Heart left ventricle (tissue), 16 donors: ENCODE measurements around the gene DHPS. TPM values are rescaled to one million over a fixed set of nuclear protein-coding genes. Genes with fewer than 3 reads are reported as not detected.

Experiments
- ATAC-seq, 4 donors: fragments of 200-7000 bp; cut with Tn5 transposase; one replicate each; pipeline ENCODE4 v1.9.1; 2020 to 2022; ENCODE audit warnings: moderate library complexity in 4 of 4, mild to moderate bottlenecking in 3 of 4, moderate number of reproducible peaks in 1 of 4
- DNase-seq, 5 donors: peaks; one replicate each; pipeline ENCODE4 v3.0.0-alpha.2; 2020
- H3K27ac ChIP-seq, 12 donors: fragments of 200-600 bp; sonication (generic) in 4 of 12; one replicate each; pipeline versions ENCODE4 v1.5.0 to v1.8.0; 2016 to 2022; ENCODE audit warnings: mild to moderate bottlenecking in 2 of 12
- H3K27me3 ChIP-seq, 9 donors: fragments of 200-600 bp; sonication (generic) in 2 of 9; one replicate each; pipeline versions ENCODE4 v1.5.1 to v1.8.0; 2016 to 2022; ENCODE audit warnings: mild to moderate bottlenecking in 3 of 9
- H3K36me3 ChIP-seq, 9 donors: fragments of 200-600 bp; sonication (generic) in 2 of 9; one replicate each; pipeline versions ENCODE4 v1.5.0 to v1.8.0; 2018 to 2022; ENCODE audit warnings: mild to moderate bottlenecking in 2 of 9
- H3K4me1 ChIP-seq, 12 donors: fragments of 200-600 bp; sonication (generic) in 4 of 12; one replicate each; pipeline versions ENCODE4 v1.5.0 to v1.8.0; 2016 to 2022; ENCODE audit warnings: mild to moderate bottlenecking in 3 of 12
- H3K4me3 ChIP-seq, 12 donors: fragments of 200-600 bp; sonication (generic) in 4 of 12; one replicate each; pipeline versions ENCODE4 v1.5.0 to v1.8.0; 2017 to 2022; ENCODE audit warnings: mild to moderate bottlenecking in 9 of 12, moderate library complexity in 4 of 12
- H3K9me3 ChIP-seq, 12 donors: fragments of 200-600 bp; sonication (generic) in 4 of 12; one replicate each; pipeline versions ENCODE4 v1.5.0 to v1.8.0; 2016 to 2022; ENCODE audit warnings: mild to moderate bottlenecking in 1 of 12
- POLR2A ChIP-seq, 2 donors: fragments of 450-650 bp; IDR thresholded peaks; one replicate each; pipeline ENCODE4 v1.6.1; 2017; ENCODE audit warnings: antibody characterized with exemption in 2 of 2, mild to moderate bottlenecking in 2 of 2, moderate library complexity in 2 of 2
- whole genome bisulfite sequencing, 4 donors: extraction: QIAGEN DNeasy Blood & Tissue Kit in 2 of 4; methylation state at CpG; one replicate each; pipeline versions ENCODE4 v1.1.5 to v1.1.7; 2013 to 2018; 5-methylcytosine and 5-hydroxymethylcytosine counted together
- intact Hi-C, 10 donors: fragments of 100-400 bp; cut with DNase I; formaldehyde crosslinking; loops; one replicate each; pipeline versions ENCODE4 v1.11.1 to v1.14.2; 2022
- polyA plus RNA-seq, 2 donors: library from polyadenylated mRNA; stranded (reverse); fragments of 200-250 nt; gene quantifications; one replicate each; pipeline ENCODE4 v1.2.3, GENCODE V29; 2013
- total RNA-seq, 9 donors: library from RNA; depleted of rRNA in 2 of 9; stranded (reverse); fragments of >200 nt in 2 of 9; fragmentation: NEBNext Ultra II Directional in 3 of 9; extraction: Animal tissue kit (Norgen Biotek cat#: 25700) in 3 of 9; gene quantifications; one replicate each; pipeline versions ENCODE4 v1.1.0 to v1.2.4, GENCODE V29; 2016 to 2023
- TF ChIP-seq, protein P1 (sequence below), 12 donors: fragments of 200-600 bp; sonication (generic) in 4 of 12; IDR thresholded peaks; one replicate each; pipeline versions ENCODE4 v1.5.0 to v1.8.0; 2018 to 2022; ENCODE audit warnings: antibody characterized with exemption in 12 of 12, mild to moderate bottlenecking in 5 of 12
- donor health status: ischemic (EF 13 %, LVEDD 7.1; RV severe dilation, severe dysfunction).
- donor health status: healthy with polysubstance abuse.
- donor health status: DM: no; HTN: yes; CAD: no.
- donor health status: DM: no; HTN: no; CAD: no.
- donor health status: ischemic (EF 25% LVEDD 6.9; RV normal size, moderate dysfunction).
- donor health status: ischemic (EF 25% LVEDD 5.7; RV mildly dilated, moderate dysfunction).
- donor health status: healthy.
- donor health status: DM: yes; HTN: yes; CAD: no.
- donor health status: ischemic (EF 35%, LVEDD 5.7; RV mildly dilated, moderate dysfunction).
- donor health status: nonischemic (EF 11% LVEDD 7.7; RV severe dilation, severe dysfunction).
- donor health status: DM: yes; HTN: yes; CAD: no.
- donor health status: PGD.
- donor health status: ischemic (EF 29% LVEDD 5.4; RV normal size, mild dysfunction).
- donor health status: nonischemic (EF 23%, LVEDD 6.1; RV moderate dilation, normal function).

DHPS gene
- total and polyA plus RNA-seq, 11 donors, result 47.6 to 121 (median 55.9) TPM

DNA sequence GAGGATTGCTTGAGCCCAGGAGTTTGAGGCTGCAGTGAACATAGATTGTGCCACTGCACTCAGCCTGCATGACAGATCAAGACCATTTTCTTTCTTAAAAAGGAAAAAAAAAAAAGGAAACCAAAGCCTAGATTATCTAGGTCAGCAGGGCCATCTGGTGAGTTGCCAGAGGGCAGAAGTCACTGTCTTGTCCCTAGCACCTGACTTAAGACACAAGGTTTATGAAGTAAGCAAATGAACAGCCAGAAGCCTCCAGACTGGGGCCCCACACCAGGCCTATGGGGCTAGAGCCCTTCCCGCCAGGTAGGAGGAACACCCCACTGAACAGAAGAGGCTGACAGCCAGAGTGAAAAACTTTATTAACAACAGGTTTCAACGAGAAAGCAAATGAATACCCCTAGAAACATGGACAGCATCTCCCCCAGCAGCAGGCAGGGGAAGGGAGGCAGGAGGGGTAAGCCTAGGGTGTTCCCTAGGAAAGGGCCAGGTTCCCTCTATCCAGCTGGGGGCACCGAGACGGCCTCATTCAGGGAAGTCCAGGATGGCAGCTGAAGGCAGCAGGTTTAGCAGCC lies 13.9 kb downstream of the DHPS start:
- intact Hi-C loops, result loop anchor here in 1 of 10 donors (5.0 kb wide), 1 partner anchor 106 kb away; no protein-coding TSS in a partner anchor
- WGBS, 4 donors, result 71 to 84% (median 81%) methylated on average over 4 of the region's 4 CpGs
- peak overlapping the region in 7 of 12 donors; percentile 86 to 100 (median 97) for H3K4me3 ChIP-seq
- H3K4me1 ChIP-seq, result peaks cover 9 to 51% (median 39%) of the 10 kb centered on the region in 12 donors
- TF ChIP-seq POLR2A (IDR thresholded peaks at IDR 0.05), result no peak
- TF ChIP-seq, protein P1, sequence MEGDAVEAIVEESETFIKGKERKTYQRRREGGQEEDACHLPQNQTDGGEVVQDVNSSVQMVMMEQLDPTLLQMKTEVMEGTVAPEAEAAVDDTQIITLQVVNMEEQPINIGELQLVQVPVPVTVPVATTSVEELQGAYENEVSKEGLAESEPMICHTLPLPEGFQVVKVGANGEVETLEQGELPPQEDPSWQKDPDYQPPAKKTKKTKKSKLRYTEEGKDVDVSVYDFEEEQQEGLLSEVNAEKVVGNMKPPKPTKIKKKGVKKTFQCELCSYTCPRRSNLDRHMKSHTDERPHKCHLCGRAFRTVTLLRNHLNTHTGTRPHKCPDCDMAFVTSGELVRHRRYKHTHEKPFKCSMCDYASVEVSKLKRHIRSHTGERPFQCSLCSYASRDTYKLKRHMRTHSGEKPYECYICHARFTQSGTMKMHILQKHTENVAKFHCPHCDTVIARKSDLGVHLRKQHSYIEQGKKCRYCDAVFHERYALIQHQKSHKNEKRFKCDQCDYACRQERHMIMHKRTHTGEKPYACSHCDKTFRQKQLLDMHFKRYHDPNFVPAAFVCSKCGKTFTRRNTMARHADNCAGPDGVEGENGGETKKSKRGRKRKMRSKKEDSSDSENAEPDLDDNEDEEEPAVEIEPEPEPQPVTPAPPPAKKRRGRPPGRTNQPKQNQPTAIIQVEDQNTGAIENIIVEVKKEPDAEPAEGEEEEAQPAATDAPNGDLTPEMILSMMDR (IDR thresholded peaks at IDR 0.05), result no peak
- ATAC-seq (no peak), DNase-seq (no peak)
- no peaks in the 10 kb centered on the region for H3K27me3 ChIP-seq
- H3K27ac ChIP-seq, result peak overlapping the region in 1 of 12 donors; percentile 95
- H3K9me3 ChIP-seq, result no peaks in the 10 kb centered on the region
- H3K36me3 ChIP-seq, result peaks cover 0 to 34% (median 19%) of the 10 kb centered on the region in 9 donors

DNA sequence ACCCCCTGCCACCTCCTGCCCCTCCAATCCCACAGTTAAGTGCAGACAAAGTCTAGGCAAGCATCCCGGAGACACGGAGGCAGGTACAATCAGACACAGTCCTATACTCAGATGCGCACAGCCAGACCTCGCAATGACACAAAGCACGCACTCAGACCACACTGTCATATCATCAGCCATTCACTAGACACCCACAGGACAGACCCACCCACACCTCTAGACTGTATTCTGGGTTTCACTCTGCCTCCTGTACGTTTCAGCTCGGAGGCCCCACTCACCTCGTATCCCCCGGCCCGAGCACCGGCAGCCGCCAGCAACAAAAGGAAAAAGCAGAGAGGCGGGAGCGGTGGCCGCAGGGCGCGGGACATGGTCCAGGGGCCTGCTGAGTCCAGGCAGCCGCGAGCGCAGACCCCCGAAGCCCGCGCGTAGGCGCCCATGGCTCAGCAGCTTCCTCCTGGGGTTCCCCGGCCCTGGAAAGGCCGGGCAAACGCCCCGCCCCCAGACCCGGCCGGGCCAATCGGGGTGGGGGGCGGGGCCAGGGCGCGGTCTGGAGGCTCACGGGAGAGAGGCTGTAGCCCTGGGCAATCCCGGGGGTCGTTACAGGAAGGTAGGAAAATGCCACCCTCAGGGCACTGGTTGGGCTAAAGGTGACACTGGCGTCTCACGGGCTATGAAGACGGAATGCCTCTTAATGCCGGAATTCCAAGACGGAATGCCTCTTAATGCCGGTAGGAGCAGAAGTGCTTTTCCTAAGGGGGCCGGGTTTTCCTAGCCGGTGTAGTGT lies 15.2 kb downstream of the DHPS start, which contains the start of the genes MAN2B1 and WDR83:
Gene MAN2B1, minus strand, starts transcription at position 478 of the 784 bp plus-strand sequence. Its CDS starts 41 bp downstream, at position 437.
Gene WDR83, plus strand, starts transcription at position 543 of the 784 bp plus-strand sequence. CDS start 2,984 bp downstream, outside the sequence.
- Histone ChIP-seq H3K4me1 (peaks cover 9 to 51% (median 38%) of the 10 kb centered on the region in 12 donors), H3K9me3 (no peaks in the 10 kb centered on the region), H3K27ac (peak within 1 kb of the TSS in 11 of 12 donors; percentile 45 to 90 (median 77)), H3K27me3 (no peaks in the 10 kb centered on the region), H3K36me3 (peaks cover 0 to 41% (median 26%) of the 10 kb centered on the region in 9 donors), H3K4me3 (peak within 1 kb of the TSS; percentile 55 to 97 (median 88))
- DNase-seq (peak; percentile 77 to 88 (median 82)), ATAC-seq (peak; percentile 60 to 89 (median 88))
- intact Hi-C loops, result loop anchor here in 1 of 10 donors (5.0 kb wide), 1 partner anchor 104 kb away; no protein-coding TSS in a partner anchor
- 1 to 2% (median 1%) methylated on average over 21 to 46 of the region's 46 CpGs for WGBS, 4 donors
- peak in 1 of 2 donors; percentile 45 for TF ChIP-seq POLR2A (IDR thresholded peaks at IDR 0.05)
- TF ChIP-seq, protein P1 (IDR thresholded peaks at IDR 0.05), result no peak

DNA sequence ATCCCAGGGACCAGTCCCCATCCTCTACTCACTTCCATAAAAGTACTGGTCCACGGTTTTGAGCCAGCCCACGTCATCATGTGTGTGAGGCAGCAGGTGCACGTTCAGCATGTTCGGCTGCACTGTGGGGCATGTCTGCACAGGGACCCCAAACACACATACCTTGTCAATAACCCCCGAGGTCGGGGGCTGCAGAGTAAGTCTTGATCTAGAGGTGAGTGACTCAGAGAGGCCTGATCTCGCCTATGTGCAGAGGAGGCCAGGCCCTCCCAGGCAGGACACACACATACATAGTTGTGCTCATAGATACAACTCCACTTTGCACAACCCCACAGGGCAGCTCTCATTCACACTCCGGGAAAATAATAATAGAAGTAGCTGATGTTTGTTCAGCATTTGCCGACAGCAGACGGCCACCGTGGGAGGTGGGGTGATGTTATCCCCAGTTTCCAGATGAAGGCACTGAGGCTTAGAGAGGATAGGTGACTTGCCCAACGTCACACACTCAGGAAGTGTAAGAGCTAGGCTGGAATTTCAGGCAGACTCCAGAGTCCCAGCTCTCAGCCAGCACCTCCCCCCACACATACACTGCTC lies 15.9 kb downstream of the DHPS start:
- no peak for TF ChIP-seq POLR2A (IDR thresholded peaks at IDR 0.05)
- TF ChIP-seq, protein P1 (IDR thresholded peaks at IDR 0.05), result no peak
- H3K9me3 ChIP-seq, result no peaks in the 10 kb centered on the region
- WGBS, 4 donors, result 48 to 62% (median 60%) methylated on average over 8 to 12 of the region's 12 CpGs
- no peaks in the 10 kb centered on the region for H3K27me3 ChIP-seq
- intact Hi-C loops, result loop anchor here in 1 of 10 donors (5.0 kb wide), 1 partner anchor 103 kb away; no protein-coding TSS in a partner anchor
- peaks cover 9 to 50% (median 38%) of the 10 kb centered on the region in 12 donors for H3K4me1 ChIP-seq
- DNase-seq (no peak), ATAC-seq (no peak)
- peak overlapping the region; percentile 55 to 97 (median 88) for H3K4me3 ChIP-seq
- peak overlapping the region in 6 of 12 donors; percentile 45 to 90 (median 84) for H3K27ac ChIP-seq
- peaks cover 0 to 48% (median 32%) of the 10 kb centered on the region in 9 donors for H3K36me3 ChIP-seq
